ENCODE results near the gene KIAA0753. TPM values are rescaled to one million over a fixed set of nuclear protein-coding genes. Genes with fewer than 3 reads are reported as not detected.

The KIAA0753 gene
- polyA plus RNA-seq, 1 donor (not counting 4 experiments of a cell fraction or from before 2014, with no cell fraction given) = 11.6 TPM

DNA sequence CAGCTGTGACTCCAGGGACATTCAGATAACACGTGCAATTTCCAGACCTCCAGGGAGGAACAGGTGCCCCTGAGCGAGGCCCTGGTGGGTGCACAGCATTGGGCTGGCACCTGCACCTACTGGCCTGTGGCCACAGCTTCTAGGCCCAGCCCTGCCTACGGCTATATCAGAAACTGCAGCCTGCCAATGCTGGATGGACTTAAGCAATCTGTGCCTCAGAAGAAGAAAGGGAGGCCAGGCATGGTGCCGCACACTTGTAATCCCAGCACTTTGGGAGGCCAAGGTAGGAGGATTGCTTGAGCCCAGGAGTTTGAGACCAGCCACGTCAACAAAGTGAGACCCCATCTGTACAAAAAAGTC lies 96.5 kb downstream of the KIAA0753 start:
- dilution Hi-C loops (cut with MboI; ENCODE audit: extremely low pct_ligation_motif_present, low sequenced_read_pairs) = no loop called here

DNA sequence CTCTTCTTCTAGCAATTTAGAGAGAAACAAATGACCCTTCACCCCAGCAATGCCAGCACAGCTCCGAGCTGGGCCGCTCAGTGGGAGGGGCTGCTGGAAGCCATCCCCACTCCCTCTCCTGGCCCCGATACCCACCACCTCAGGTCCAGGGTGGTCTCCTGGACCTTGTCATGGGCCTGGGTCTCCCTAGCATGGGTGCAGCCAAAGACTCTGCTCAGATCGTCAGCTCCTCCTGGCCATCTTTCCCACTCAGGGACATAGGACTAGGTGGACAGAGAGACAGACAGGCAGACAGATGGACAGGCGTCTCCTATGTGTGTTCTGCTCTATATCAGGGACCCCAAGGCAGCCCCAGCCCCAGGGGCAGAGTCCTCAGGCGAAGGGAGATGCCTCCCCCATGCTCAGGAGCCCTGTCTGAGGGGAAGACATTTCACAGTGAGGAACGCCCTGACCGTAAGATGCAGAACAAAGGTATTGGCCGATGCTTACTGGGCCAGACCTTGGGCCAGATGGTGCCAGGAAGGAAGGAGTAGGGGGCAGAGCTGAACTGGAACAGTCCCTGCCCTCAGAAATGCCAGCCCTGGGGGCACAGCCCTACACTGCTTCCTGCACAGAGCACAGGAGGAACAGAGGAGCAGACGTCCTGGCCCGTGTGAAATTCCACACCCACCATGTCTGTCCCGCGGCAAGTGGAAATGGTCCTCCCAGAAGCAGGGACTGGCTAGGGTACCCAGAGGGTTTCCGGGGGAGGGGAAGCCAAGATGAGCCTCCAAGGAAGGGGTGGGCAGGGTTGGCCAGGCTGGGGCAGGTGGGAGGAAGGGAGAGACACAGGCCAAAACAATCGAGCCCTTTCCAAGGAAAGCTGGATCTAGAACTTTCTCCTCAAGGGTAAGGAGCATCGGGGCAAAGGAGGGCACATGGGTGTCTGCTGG lies 97.2 kb downstream of the KIAA0753 start:
- H3K79me2 ChIP-seq (ENCODE audit: control insufficient read depth, insufficient read depth, low read length) = no peaks in the 10 kb centered on the region
- H3K27ac ChIP-seq (ENCODE audit: control insufficient read depth, insufficient read depth, low read length) = no peak overlapping the region
- dilution Hi-C loops (cut with MboI; ENCODE audit: extremely low pct_ligation_motif_present, low sequenced_read_pairs) = no loop called here
- H3K4me3 ChIP-seq (ENCODE audit: control insufficient read depth in 2 of 3, extremely low read depth in 1 of 3, insufficient read depth in 2 of 3, low read depth in 1 of 3, low read length in 3 of 3) = no peak overlapping the region
- H4K20me1 ChIP-seq (ENCODE audit: control insufficient read depth, extremely low read depth, insufficient read depth, low read length) = peaks cover 11% of the 10 kb centered on the region
- no peak for DNase-seq (ENCODE audit: low read depth, low spot score)
- no peak for FAIRE-seq
- no peaks in the 10 kb centered on the region for H3K9me1 ChIP-seq (ENCODE audit: control insufficient read depth, extremely low read depth, insufficient read depth, low read length)
- peaks cover 5% of the 10 kb centered on the region for H3K4me1 ChIP-seq (ENCODE audit: control insufficient read depth, extremely low read depth, insufficient read depth, low read length)
- no peaks in the 10 kb centered on the region for H3K36me3 ChIP-seq (ENCODE audit: control insufficient read depth in 2 of 2, extremely low read depth in 1 of 2, insufficient read depth in 2 of 2, low read length in 2 of 2)
- H3K9me3 ChIP-seq (ENCODE audit: control insufficient read depth, low read depth, low read length) = no peaks in the 10 kb centered on the region
- H3K27me3 ChIP-seq (ENCODE audit: control insufficient read depth, extremely low read depth, insufficient read depth, low read length) = no peaks in the 10 kb centered on the region
- H2AFZ ChIP-seq (ENCODE audit: control insufficient read depth, low read length) = no peak overlapping the region
- no peak overlapping the region for H3K4me2 ChIP-seq (ENCODE audit: control insufficient read depth, extremely low read depth, insufficient read depth, low read depth, low read length)
- TF ChIP-seq, protein P1, sequence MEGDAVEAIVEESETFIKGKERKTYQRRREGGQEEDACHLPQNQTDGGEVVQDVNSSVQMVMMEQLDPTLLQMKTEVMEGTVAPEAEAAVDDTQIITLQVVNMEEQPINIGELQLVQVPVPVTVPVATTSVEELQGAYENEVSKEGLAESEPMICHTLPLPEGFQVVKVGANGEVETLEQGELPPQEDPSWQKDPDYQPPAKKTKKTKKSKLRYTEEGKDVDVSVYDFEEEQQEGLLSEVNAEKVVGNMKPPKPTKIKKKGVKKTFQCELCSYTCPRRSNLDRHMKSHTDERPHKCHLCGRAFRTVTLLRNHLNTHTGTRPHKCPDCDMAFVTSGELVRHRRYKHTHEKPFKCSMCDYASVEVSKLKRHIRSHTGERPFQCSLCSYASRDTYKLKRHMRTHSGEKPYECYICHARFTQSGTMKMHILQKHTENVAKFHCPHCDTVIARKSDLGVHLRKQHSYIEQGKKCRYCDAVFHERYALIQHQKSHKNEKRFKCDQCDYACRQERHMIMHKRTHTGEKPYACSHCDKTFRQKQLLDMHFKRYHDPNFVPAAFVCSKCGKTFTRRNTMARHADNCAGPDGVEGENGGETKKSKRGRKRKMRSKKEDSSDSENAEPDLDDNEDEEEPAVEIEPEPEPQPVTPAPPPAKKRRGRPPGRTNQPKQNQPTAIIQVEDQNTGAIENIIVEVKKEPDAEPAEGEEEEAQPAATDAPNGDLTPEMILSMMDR (optimal IDR thresholded peaks at IDR 0.05 in 1 of 3, IDR thresholded peaks at IDR 0.05 in 1 of 3, conservative IDR thresholded peaks at IDR 0.05 in 1 of 3; ENCODE audit: extremely low read depth in 1 of 3, insufficient read depth in 2 of 3, low read length in 3 of 3) = no peak
- no peak for TF ChIP-seq EZH2 (IDR thresholded peaks at IDR 0.05; ENCODE audit: low read length)
- no peak overlapping the region for H3K9ac ChIP-seq (ENCODE audit: control insufficient read depth, extremely low read depth, insufficient read depth, low read length)

More for the DNA sequence above, 96.5 kb downstream of the KIAA0753 start:
- Histone ChIP-seq H3K27ac (ENCODE audit: control insufficient read depth, insufficient read depth, low read length) (no peak overlapping the region), H3K4me1 (ENCODE audit: control insufficient read depth, extremely low read depth, insufficient read depth, low read length) (peaks cover 11% of the 10 kb centered on the region), H3K9me1 (ENCODE audit: control insufficient read depth, extremely low read depth, insufficient read depth, low read length) (no peaks in the 10 kb centered on the region), H3K79me2 (ENCODE audit: control insufficient read depth, insufficient read depth, low read length) (no peaks in the 10 kb centered on the region), H3K4me2 (ENCODE audit: control insufficient read depth, extremely low read depth, insufficient read depth, low read depth, low read length) (no peak overlapping the region), H3K9me3 (ENCODE audit: control insufficient read depth, low read depth, low read length) (no peaks in the 10 kb centered on the region), H2AFZ (ENCODE audit: control insufficient read depth, low read length) (no peak overlapping the region), H4K20me1 (ENCODE audit: control insufficient read depth, extremely low read depth, insufficient read depth, low read length) (peaks cover 11% of the 10 kb centered on the region), H3K36me3 (ENCODE audit: control insufficient read depth in 2 of 2, extremely low read depth in 1 of 2, insufficient read depth in 2 of 2, low read length in 2 of 2) (no peaks in the 10 kb centered on the region), H3K27me3 (ENCODE audit: control insufficient read depth, extremely low read depth, insufficient read depth, low read length) (no peaks in the 10 kb centered on the region), H3K9ac (ENCODE audit: control insufficient read depth, extremely low read depth, insufficient read depth, low read length) (no peak overlapping the region), H3K4me3 (ENCODE audit: control insufficient read depth in 2 of 3, extremely low read depth in 1 of 3, insufficient read depth in 2 of 3, low read depth in 1 of 3, low read length in 3 of 3) (no peak overlapping the region)
- FAIRE-seq (no peak), DNase-seq (ENCODE audit: low read depth, low spot score) (no peak)
- TF ChIP-seq, protein P1 (optimal IDR thresholded peaks at IDR 0.05 in 1 of 3, IDR thresholded peaks at IDR 0.05 in 1 of 3, conservative IDR thresholded peaks at IDR 0.05 in 1 of 3; ENCODE audit: extremely low read depth in 1 of 3, insufficient read depth in 2 of 3, low read length in 3 of 3) = no peak
- no peak for TF ChIP-seq EZH2 (IDR thresholded peaks at IDR 0.05; ENCODE audit: low read length)
